ENCODE data around the gene CKAP5. TPM values are rescaled to one million over a fixed set of nuclear protein-coding genes. Genes with fewer than 3 reads are reported as not detected.

The CKAP5 gene
- total and polyA plus RNA-seq, 8 donors = 4.0 to 36.3 (median 16.7) TPM

DNA sequence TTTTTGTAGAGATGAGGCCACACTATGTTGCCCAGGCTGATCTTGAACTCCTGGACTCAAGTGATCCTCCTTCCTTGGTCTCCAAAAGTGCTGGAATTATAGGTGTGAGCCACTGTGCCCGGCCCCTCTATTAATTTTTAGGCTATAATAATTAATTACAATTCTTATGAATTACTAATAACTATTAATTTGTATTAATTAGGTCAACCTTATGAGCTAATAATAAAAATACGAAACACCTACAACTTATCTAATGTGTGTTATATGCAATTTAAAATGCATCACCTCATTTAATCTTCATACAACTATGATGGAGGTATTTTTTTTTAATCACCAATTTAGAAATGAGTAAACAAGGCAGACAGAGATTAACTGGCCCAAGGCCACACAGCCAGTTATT, 46.0 kb upstream of the CKAP5 start:
- Histone ChIP-seq H3K9me3 (no peaks in the 10 kb centered on the region), H3K36me3 (no peaks in the 10 kb centered on the region), H3K27me3 (no peaks in the 10 kb centered on the region), H3K27ac (no peak overlapping the region), H3K4me3 (no peak overlapping the region), H3K4me1 (peaks cover 0 to 4% (median 0%) of the 10 kb centered on the region in 3 donors)
- intact Hi-C loops (cut with DNase I) = no loop called here
- TF ChIP-seq, protein P1, sequence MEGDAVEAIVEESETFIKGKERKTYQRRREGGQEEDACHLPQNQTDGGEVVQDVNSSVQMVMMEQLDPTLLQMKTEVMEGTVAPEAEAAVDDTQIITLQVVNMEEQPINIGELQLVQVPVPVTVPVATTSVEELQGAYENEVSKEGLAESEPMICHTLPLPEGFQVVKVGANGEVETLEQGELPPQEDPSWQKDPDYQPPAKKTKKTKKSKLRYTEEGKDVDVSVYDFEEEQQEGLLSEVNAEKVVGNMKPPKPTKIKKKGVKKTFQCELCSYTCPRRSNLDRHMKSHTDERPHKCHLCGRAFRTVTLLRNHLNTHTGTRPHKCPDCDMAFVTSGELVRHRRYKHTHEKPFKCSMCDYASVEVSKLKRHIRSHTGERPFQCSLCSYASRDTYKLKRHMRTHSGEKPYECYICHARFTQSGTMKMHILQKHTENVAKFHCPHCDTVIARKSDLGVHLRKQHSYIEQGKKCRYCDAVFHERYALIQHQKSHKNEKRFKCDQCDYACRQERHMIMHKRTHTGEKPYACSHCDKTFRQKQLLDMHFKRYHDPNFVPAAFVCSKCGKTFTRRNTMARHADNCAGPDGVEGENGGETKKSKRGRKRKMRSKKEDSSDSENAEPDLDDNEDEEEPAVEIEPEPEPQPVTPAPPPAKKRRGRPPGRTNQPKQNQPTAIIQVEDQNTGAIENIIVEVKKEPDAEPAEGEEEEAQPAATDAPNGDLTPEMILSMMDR (IDR thresholded peaks at IDR 0.05) = no peak
- ATAC-seq (no peak), DNase-seq (no peak), FAIRE-seq (no peak)
- WGBS, 2 donors = 86 to 87% methylated on average over 2 of the region's 2 CpGs

GRCh38 chr11:46890665-46891064, 44.6 kb upstream of the CKAP5 start:
- FAIRE-seq = no peak

DNA sequence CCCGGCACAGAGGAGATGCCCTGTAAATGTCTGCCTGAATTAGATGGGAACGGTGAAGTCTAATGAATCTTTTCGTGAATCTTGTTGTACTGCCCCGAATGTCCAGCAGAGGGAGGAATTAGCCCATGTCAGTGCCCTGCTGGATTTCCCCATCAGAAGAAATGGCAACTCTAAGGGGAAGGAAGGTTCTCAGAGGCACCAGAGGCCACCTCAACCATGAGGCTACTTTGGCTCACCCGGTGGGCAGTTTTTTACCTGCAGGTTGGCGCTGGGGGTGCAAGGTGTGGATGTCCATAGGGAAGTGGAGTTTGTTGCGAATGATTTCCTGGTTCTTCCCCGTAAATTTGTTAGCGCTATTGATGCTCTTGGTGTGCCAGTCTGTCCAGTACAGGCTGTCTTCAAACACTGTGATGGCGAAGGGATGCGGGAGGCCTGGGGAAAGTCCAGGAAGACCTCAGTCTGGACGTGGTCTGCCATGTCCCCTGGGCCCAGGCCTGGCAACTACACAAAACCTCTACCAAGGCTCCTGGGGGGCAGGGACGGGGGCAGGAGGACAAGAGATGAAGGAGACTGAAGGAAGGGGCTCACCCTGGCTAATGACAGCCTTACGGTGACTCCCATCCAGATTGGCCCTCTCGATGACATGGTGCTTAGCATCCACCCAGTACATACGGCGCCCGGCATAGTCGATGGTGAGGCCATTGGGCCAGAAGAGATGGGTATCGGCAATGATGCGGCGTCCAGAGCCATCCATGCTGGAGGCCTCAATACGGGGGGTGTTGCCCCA, 43.8 kb upstream of the CKAP5 start:
- TF ChIP-seq, protein P1 (IDR thresholded peaks at IDR 0.05) = peak; percentile 68 to 80 (median 76)
- H3K36me3 ChIP-seq = no peaks in the 10 kb centered on the region
- H3K27ac ChIP-seq = no peak overlapping the region
- H3K9me3 ChIP-seq = no peaks in the 10 kb centered on the region
- ATAC-seq (peak; percentile 91 to 96 (median 94)), FAIRE-seq (no peak), DNase-seq (peak; percentile 47 to 80 (median 54))
- WGBS, 2 donors = 63 to 65% methylated on average over 23 of the region's 23 CpGs
- no peak overlapping the region for H3K4me3 ChIP-seq
- intact Hi-C loops (cut with DNase I) = loop anchor here (2.0 to 10.0 kb wide), 3 partner anchors 272 to 275 kb away; no protein-coding TSS in a partner anchor
- no peaks in the 10 kb centered on the region for H3K4me1 ChIP-seq
- no peaks in the 10 kb centered on the region for H3K27me3 ChIP-seq

More at GRCh38 chr11:46890665-46891064, 44.6 kb upstream of the CKAP5 start:
- ATAC-seq (no peak), DNase-seq (no peak)
- H3K27me3 ChIP-seq = no peaks in the 10 kb centered on the region
- no peak overlapping the region for H3K4me3 ChIP-seq
- 97 to 100% methylated on average over 2 of the region's 2 CpGs for WGBS, 2 donors
- TF ChIP-seq, protein P1 (IDR thresholded peaks at IDR 0.05) = no peak
- H3K36me3 ChIP-seq = no peaks in the 10 kb centered on the region
- no peak overlapping the region for H3K27ac ChIP-seq
- H3K9me3 ChIP-seq = no peaks in the 10 kb centered on the region
- intact Hi-C loops (cut with DNase I) = no loop called here
- peaks cover 0 to under 1% (median 0%) of the 10 kb centered on the region in 3 donors for H3K4me1 ChIP-seq

DNA sequence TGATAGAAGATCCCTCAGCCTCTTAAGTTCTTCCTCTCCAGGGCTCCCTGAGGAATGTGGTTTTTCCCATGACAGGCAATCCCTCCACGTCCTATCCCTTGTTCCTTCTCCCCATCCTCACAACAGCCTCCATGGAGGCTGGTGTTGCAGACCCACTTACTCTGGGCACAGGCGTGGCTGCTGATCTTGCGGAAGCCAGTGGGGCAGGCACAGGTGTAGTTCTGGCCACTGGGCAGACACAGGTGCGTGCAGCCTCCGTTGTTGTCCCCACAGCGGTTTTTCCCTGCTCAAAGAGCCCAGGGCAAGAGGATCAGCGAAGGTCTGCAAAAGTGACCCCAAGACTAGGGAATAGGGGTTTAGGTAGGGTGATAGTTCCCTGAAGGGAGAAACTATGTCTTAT, 43.2 kb upstream of the CKAP5 start:
- ATAC-seq (peak in 1 of 4 donors; percentile 5), DNase-seq (peak in 1 of 6 donors; percentile 35), FAIRE-seq (no peak)
- H3K27me3 ChIP-seq = no peaks in the 10 kb centered on the region
- TF ChIP-seq, protein P1 (IDR thresholded peaks at IDR 0.05) = no peak
- no peaks in the 10 kb centered on the region for H3K36me3 ChIP-seq
- intact Hi-C loops (cut with DNase I) = loop anchor here (2.0 to 10.0 kb wide), 3 partner anchors 273 to 276 kb away; no protein-coding TSS in a partner anchor
- H3K4me1 ChIP-seq = no peaks in the 10 kb centered on the region
- no peaks in the 10 kb centered on the region for H3K9me3 ChIP-seq
- WGBS, 2 donors = 61 to 79% methylated on average over 7 of the region's 7 CpGs
- H3K27ac ChIP-seq = no peak overlapping the region
- H3K4me3 ChIP-seq = no peak overlapping the region

DNA sequence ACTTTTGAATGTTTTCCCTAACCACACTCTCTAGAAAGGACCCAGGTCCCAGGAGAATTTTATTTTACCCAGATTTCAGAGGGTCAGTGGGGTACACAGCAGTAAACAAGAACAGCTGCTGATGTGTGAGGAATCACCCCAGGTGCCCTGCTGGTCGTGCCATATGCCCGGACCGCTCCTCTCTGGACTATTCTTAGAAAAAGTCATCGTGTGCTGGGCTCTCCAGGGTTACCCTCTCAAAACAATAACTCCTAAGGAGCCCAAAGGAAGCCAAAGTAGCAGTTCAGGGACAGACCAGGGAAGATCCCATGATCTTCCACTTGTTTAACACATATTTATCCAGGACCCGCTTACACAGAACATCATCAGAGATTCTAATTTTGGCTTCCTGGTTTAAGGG, 42.6 kb upstream of the CKAP5 start:
- Histone ChIP-seq H3K9me3 (no peaks in the 10 kb centered on the region), H3K27ac (no peak overlapping the region), H3K27me3 (no peaks in the 10 kb centered on the region), H3K36me3 (peaks cover 0 to 2% (median 0%) of the 10 kb centered on the region in 3 donors), H3K4me3 (no peak overlapping the region), H3K4me1 (no peaks in the 10 kb centered on the region)
- intact Hi-C loops (cut with DNase I) = loop anchor here (2.0 to 10.0 kb wide), 3 partner anchors 274 to 276 kb away; no protein-coding TSS in a partner anchor
- 87 to 89% methylated on average over 5 of the region's 5 CpGs for WGBS, 2 donors
- peak in 1 of 6 donors; percentile 8 for DNase-seq
- TF ChIP-seq, protein P1 (IDR thresholded peaks at IDR 0.05) = no peak
- ATAC-seq = no peak
- FAIRE-seq = no peak

Data from pancreas (tissue), 10 donors.